HG03095 (cell line): ENCODE measurements around the gene NCKIPSD.
A peak's percentile ranks its signal among the peaks of the same experiment; 100 is the strongest.

Experiments used
- ATAC-seq: cut with Tn5 transposase; IDR thresholded peaks from one replicate; pipeline ENCODE4 v1.9.1; 2021; ENCODE audit warnings: moderate library complexity; ENCODE audit not compliant: unreplicated experiment

Gene NCKIPSD

GRCh38 chr3:48651771-48652170, 33.9 kb downstream of the NCKIPSD start:
- ATAC-seq, result no peak

- ATAC-seq, result no peak
These were observed 35.0 kb downstream of the NCKIPSD start for GRCh38 chr3:48650723-48651122.

DNA sequence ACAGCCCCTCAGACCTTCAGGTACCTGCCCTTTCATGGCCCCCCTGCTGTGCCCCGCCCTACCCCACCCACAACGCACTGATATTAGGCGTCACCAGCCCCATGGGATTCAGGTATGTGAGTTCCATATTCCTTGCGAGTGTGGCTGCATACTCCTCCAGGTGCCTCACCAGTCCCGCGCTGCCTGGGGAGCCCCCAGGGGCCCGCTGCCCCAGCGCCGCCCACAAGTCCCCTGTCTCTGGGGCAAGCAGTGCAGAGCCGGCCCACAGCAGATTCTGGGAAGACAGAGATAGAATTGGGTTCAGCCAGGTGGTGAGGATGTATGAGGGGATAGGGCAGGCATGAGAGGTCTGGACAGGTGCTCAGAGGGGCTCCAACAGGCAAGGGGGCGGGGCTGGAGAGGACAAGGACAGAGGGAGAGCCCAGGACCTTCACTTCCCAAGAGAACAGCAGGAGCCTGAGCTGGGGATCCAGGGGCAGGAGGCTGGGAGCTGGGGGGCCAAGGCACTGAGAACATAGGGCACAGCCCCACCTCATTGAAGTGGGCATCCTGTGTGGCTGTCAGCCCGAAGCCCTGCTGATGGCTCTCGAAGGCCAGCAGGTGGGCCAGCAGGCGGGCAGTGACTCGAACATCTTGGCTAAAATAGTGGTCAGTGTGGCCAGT, 37.4 kb downstream of the NCKIPSD start:
- ATAC-seq, result no peak

DNA sequence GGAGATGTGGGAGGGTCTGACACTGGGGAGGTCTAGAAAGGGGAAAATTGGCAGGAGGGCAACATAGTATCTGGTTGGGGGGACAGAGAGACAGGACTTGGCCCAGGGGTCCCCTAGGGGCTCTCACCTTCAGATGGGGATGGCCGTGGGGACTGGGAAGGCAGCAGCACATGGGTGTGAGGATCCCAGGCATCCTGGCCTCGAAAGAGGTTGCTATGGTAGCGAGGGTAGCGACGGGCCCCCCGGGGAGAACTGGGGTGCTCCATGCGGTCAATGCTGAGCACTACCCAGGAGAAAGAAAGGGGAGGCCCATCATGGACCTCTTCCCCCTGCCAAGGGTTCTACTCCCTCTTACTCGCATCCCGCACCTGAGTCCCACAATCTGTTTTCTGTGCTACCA, 38.0 kb downstream of the NCKIPSD start:
- no peak for ATAC-seq

DNA sequence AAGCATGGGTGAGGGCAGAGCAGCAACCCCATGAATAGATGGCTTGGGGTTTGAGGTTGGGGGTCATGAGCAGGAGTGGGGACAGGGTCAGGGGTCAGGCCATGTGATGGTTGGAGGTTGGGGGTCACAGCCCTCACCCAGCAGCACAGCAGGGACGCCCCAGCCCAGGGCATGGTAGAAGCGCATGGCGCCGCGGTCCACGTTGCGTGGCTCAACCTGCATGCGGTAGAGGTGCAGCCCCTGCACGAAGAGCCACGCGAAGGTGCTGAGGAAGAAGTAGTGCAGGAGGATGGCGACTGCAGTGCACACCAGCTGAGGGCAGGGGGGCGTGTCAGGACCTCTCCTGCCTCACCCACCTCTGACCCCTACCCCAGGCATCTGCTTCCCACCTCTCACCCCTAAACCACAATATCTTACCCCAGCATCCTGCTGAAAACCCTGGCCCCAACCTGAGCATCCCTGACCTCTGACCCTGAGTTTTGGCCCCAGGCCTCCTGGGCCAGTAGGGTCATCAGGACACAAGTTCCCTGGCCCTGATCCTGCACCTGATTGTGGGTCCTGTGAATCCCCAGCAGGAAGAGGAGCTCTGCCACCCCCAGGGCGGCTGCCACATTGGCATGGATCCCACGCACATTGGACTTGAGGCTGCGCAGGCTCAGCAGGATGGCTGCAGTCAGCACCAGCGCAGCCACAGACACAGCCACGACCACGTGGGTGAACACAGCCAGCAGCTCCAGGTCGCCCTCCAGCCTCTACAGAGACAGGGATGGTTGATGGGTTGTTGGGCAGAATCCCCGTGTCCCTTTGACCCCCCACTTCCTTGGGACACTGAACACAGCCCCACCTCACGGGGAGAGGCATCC, 40.6 kb downstream of the NCKIPSD start:
- ATAC-seq, result no peak

DNA sequence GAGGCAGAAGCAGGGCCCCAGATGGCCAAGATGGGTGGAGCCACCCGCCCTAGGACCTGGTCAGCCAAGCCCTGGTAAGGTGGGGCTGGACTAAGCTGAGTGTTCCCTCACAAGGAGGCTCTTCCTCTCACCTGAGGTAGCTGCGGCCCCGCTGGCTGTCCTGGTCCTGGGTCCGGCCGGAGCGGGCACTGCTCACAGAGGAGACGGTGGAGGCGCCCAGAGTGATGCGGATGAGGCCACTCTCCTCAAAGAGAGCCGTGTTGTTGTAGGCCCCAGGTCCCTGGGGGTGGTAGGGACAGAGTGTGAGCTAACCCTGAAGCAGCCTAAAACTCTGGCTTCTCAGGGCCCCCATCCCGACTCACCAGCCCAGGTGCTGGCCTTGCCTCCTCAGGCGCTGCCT, 43.1 kb downstream of the NCKIPSD start:
- ATAC-seq, result no peak

DNA sequence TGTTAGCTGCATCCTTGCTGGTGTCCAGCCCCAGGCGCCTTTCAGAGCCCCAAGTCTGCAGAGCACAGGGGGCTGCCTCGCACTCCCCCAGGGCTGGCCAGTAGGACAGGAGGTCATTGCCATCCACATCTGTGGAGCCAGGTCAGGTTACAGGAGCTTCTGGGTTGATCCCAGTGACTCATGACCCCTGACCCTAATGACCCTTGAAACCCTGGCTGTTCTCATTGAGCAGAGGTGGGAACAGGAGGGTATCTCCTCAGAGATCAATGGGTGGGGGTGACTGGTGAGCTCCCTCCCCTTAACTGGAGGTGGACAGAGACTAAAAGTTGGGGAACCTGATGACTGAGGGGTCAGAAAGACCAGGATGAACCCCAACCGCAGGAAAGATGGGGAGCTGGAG, 44.3 kb downstream of the NCKIPSD start:
- no peak for ATAC-seq

DNA sequence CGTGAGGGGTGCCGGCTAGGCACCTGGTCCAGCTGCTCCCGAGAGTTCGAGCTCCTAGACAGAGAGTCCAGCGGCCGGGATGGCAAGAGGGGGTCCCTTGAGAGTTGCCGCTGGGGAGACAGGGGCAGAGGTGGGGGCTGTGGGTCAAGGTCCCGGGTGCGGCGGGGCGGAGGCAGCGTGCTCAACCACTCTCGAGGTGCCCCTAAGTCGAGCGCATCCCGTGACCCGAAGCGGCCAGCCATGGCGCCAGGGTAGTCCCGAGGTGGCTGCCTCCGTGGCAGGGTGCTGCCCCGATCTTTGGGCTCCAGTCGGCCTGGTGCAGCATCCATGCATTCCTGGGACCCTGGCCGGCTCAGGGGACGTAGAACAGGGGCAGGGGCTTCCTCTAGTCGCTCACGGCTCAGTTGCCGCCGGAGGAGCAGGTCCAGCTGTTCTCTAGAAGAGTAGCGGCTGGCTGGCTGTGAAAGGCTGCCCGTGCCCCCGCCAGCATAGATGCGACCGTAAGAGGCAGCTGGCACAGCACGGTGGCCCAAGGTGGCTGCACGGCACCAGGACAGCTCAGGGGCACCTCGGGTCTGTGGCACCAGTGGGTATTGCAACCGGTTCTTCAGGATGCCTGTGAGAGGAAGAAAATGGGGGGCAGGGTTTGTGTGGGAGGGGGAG, 45.6 kb downstream of the NCKIPSD start:
- ATAC-seq, result no peak

DNA sequence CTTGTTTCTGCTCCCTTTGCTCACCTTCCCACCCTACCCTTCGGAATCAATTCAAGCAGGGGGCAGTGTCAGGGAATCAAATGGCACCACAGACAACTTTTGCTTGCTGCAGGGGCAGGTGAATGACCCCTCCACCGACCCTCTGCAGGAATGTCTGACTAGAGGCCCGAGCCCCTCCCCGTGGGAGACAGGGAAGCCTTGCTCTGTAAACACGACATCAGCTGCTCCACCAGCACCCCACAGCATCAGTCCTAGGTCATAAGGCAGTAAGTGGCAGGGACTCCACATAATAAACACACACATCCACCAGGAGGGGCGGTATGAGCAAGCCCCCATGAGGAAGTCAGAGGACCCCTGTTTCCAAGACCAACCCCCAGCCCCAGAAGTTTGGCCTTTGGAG, 48.4 kb downstream of the NCKIPSD start:
- no peak for ATAC-seq

GRCh38 chr3:48636149-48636655, 49.5 kb downstream of the NCKIPSD start:
- ATAC-seq, result no peak

- ATAC-seq, result peak; percentile 87
These were observed 50.3 kb downstream of the NCKIPSD start, which contains the start of gene SLC26A6 for GRCh38 chr3:48635222-48636021. Gene SLC26A6 (minus strand): TSS chr3:48635461. CDS start chr3:48635393, 68 bp downstream.

DNA sequence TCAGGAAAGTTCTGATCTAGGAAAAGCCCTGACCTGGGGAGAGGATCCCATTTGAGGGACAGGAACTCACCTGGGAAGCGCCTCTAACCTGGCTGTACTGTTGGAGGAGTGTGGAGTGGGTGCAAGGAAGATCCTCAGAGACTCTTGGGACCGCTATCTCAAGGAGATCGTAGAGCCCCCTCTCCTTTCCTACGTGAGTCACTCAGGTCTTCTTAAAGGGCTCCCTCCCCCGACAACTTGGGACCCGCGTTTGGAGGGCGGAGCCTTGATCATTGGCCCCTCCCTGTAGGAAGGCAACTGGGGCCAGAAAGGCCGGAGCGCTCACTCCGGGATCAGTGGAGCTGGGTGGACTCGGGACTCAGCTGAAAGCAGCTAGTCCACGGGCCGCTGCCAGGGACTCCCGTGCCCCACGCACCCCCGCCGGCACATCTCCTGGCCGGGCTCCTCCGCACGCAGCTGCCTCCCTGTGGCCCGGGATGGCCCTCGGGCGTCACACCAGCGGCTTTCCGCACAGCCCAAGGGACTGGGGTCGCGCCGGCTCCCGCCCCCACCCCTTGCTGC, 51.0 kb downstream of the NCKIPSD start:
- no peak for ATAC-seq

- no peak for ATAC-seq
These were observed 52.0 kb downstream of the NCKIPSD start for GRCh38 chr3:48633743-48634142.

DNA sequence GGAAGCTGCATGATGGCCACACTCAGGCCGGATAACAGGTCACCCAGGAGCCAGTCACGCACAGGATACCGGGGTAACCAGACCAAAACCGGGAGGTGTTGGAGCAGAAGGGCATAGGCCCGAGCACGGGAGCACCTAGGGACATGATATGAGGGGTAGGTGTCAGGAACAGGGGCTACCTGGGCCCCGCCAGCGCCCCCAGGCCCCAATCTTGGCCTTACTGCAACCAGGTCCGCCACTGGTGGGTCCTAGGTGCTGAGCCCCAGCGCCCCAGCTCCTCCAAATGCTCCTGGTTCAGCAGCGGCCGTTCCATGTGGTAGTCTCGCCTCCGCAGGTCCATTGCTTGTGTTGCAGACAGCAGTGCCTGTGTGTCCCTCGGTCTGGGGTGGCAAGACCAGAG, 52.5 kb downstream of the NCKIPSD start:
- ATAC-seq, result no peak

- no peak for ATAC-seq
These were observed 53.9 kb downstream of the NCKIPSD start for GRCh38 chr3:48631516-48632448.

DNA sequence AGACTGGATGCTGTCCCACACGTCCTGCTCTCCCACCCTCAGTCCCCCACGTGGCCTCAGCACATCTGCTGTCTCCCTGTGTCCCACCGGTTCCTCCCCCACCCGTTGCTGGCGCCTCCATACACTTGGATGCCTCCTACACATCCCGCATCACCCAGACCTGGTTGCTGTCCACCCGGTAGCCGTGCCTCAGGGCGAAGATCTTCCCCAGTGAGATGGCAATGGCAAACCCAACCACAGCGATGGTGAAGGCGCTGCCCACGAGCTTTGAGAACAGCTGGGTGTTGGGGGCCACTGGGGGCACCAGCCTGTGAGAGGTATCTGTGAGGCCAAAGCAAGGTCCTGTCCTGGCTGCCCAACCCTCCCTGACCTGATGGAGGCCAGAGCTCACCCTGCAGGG, 54.9 kb downstream of the NCKIPSD start:
- no peak for ATAC-seq

DNA sequence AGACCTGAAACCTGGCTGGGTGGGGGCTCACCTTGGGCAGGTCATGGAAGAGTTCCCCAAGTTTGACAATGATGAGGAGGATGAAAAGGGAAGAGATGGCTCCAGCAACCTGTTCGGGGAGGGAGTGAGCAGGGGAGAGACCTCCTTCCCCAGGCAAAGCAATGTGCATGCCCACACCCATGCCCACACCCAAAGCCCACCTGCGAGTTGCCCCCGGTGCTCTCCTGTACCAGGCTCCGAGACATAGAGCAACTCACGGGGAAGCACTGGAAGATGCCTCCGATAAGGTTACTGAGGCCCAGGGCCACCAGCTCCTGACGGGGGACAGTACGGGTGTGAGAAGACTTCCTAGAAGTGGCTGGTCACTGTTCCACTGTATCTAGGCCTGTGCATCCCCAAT, 55.3 kb downstream of the NCKIPSD start:
- no peak for ATAC-seq

GRCh38 chr3:48629894-48630293, 55.8 kb downstream of the NCKIPSD start:
- no peak for ATAC-seq

- no peak for ATAC-seq
These were observed 57.3 kb downstream of the NCKIPSD start for GRCh38 chr3:48628277-48629017.
